Cortex of kidney (tissue), 1 donor: ENCODE results near the gene CATSPER3.

Experiments
- DNase-seq: peaks from one replicate; lab custom pipeline; 2025; lab: John Stamatoyannopoulos, UW

Gene CATSPER3

DNA sequence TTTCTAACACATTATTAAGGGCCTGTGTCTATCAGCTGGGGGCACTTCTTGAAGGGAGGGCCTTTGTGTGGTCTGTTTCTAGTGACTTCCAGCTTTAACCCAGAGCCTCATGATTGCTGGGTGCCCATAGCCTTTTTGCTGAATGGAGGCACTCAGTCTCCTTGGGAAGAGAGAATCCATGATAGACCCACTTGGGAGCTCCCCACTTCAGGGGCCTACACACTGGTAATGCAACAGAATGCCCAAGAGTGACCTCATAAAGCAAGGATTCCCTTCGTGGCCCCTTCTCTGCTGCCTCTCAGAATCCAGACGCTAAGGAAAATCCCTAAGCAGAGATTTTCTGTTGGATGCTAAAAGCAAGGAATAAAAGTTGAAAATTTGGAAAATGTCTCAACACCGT, at the start of gene CATSPER3:
CATSPER3 (plus strand) TSS at position 301 of the 400 bp plus-strand sequence; CDS start at position 386, 85 bp downstream.
- DNase-seq, result no peak

DNA sequence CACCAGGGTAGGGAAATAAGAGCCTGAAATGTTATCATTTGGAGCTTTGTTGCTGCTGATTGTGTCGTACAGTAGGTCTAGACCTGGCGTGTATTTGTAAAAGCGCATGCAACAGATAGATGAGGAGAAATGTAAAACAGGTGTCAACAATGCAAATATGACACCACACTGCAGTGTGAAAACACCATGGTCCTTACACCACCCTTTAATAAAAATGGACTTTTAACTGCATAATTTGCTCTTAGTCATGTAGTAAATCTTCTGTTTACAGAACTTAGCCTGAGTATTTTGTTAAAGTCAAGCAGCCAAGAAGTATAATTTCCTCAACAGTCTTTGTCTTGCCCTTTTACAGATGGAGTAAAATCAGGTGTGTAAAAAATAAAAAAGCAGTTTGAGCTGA, 48.8 kb upstream of the CATSPER3 start:
- DNase-seq, result no peak

DNA sequence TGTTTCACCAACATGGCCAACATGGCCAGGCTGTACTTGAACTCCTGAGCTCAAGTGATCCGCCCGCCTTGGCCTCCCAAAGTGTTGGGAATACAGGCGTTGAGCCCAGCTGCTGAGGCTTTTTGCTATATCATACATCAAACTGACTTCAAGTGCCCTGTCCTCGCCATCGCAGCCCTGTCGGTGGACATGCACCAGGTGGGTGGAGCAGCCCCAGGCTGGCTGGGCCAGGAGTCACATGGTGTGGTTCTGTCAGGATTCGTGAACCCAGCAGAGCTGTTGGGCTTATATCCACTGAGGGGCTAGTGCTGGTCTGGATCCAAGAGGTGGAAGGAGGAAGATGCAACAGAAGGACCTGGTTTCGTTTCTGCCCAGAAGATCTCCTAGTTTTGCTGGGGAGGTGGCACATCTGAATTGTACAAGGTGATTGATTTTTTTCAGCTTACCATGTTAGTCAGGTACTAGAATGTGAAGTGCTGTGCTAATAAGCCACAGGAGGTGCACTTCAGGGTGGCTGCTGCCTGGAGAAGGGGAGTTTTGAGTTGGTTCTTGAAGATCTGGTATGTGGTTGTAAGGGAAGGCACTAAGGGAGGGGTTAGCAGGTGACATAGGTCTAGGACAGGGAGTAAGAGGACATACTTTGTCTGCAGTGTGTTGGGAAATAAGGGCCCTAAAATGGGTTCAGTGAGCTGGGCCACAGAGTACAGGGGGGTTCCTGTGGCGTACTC, 46.7 kb upstream of the CATSPER3 start:
- DNase-seq, result no peak

DNA sequence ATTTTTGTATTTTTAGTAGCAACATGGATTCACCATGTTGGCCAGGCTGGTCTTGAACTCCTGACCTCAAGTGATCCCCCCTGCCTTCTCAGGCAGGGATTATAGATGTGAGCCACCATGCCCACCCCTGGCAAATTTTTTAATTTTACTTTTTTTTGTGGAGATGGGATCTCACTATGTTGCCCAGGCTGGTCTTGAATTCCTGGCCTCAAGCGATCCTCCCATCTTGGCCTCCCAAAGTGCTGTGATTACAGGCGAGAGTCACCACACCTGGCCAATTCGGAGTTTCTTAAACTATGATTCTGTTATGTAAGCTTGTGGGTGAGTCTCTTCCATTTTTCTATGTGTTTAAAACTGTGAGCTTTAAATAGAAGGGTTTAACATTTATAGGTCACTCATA, 35.2 kb upstream of the CATSPER3 start:
- no peak for DNase-seq

DNA sequence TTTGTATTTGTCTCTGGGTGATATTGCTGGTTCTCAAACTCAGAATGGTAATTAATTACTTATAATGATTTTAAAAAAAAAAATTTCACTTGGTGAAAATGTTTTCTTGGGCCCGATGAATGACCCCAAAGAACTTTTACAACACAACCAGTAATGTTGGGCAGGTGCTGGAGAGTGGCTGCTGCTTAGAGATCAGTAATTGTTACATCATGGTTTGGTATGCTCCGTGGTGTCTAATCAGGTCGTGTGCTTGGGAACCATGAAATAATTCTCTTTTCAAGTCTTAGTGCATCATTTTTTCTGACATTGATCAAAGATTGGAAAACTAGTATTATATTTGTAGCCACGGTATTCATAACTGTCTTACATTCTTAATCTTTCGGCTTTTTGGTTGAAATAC, 33.5 kb upstream of the CATSPER3 start:
- no peak for DNase-seq

DNA sequence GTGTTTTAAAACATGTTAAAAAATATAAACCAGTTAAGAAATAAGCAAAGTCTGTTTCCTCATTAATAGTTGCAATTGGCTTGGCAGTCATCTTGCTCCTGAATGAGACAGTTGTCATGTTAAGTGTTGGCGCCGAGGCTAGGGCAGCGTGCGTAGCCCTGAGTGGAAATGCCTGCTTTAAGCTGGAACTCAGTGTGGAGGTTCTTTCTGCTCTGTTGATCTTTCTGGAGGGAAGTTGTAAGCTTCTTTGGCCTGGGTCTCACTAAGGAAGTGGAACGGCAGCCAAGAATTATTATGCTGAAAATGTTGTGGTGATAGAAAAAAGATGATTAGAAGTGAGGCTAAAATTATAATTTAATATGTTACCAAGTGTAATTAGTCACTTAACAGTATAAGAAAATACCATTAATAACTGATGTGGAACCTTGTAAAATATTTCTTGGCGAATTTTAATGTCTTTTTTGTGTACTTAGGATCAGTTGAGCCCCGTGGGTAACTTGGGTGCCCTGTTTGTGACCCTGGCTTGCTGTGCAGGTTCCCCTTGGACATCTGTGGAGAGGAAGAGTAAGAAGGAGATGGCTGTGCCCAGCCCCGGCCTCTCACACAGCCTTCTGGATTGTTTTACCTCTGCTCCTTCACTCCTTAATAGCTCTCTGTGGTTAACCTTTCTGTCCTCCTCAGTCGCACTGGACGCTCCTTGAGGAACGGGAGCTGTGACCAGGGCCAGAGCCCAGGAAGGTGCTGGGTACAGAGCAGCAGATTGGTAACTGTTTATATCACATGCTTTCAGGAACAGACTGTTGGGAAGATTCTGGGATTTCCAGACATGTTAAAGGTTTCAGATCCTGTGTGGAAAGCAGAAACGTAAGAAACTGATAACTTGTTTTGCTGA, 31.8 kb upstream of the CATSPER3 start:
- no peak for DNase-seq

DNA sequence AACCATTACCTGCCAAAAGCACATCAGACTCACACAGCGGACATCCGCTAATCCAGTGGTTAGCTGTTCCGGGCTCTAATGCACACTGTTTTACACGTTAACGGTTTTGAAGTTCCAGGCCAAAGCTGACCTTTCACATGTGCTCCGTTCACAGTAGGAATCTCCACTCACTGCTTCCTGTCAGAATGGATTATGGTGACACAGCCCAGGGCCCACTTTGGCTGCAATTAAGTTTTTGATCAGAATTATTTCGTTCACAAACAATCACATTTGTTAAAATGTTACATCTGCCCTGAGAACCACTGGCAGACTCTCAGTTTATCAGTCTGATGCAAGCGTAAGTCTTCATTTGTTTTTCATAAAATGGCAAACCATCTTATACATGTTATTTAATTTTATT, 30.2 kb upstream of the CATSPER3 start:
- DNase-seq, result no peak

DNA sequence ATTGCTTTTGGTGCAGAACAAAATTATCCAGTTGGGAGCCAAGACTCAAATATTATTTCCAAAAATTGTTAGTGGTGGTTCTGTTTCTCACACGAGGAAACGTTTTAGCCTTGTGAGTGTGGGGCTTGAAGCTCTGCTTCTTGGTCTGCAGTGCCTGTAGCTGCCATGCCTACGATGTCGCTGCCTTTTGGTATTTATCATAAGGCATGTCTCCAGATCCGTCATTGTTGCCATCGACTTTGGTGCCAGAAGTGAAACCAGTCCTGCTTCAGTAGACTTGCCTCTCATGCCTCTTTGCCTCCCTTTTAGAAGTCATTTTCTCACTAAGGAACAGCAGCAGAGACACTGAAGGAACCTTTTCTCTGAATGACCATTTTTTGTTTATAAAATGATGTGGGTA, 29.7 kb upstream of the CATSPER3 start:
- DNase-seq, result no peak

DNA sequence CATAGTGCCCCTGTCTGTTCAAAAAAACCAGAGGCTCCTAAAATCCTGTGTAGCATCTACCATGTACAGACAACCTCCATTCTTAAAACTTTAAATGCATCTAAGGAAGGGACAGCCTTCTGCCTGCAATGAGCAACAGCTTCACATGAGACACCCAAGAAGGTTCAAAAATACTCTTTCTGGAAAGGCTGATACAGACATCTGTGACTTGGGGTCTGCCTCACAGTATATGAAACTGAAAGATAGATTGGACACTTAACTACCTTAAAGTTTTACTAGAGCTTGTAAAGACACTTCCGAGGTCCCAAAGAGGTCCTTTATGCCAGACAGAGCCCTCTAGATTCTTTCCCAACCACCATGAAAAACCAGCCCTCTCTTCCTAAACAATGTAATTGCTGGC, 28.2 kb upstream of the CATSPER3 start:
- DNase-seq, result no peak

DNA sequence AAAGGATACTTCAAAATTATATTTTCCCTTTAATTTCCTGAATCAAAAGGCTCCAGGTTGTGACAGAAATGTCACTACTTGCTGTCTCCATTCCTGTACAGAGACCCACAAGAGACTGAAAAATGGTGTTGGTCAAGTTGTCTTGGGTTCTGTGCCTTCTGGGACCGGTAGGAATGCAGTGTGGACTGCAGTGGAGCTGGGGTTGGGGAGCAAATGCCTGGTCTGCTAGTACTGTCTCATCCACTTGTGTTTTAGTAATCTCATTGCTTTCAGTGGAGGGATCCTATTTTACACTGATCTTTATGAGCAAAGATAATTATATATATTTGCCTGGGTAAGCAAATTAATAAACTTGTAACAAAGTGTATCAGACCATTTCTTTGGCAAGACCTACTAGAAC, 24.2 kb upstream of the CATSPER3 start:
- no peak for DNase-seq

DNA sequence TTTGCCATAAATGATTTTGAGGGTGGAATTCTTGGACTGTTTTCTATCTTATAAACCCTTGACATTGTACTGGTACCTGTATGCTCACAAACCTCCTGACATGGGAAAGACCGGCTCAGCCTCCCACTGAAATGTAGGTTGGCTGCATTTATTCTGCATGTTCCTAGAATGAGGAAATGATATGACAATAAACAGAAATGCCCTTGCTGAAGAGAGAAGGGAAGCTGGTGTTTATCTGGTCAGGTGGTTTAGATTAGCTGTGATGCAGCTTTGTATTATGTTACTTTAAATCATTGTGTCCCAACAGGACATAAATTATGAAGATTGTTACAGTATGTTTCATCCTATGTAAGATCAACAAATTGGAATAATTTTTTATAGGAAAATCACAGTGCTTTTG, 23.1 kb upstream of the CATSPER3 start:
- no peak for DNase-seq

DNA sequence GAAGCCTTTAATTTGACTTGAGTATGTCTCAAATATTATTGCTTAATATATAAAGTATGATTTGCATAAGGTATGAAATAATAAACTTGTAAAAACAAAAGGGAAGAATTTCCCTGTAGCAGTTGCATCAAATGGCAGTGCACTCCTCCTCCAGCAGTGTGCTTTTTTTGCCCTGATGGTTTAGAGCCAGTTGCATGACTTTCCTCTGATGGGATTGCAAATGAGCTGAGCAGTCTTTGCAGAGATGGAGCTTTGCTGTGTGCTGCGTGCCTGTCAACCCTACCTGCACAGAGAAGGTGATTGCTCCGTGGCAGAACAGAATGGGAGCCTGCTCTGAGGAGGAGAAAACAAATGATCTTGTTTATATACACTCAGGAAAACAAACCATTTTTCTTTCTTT, 22.7 kb upstream of the CATSPER3 start:
- DNase-seq, result no peak

DNA sequence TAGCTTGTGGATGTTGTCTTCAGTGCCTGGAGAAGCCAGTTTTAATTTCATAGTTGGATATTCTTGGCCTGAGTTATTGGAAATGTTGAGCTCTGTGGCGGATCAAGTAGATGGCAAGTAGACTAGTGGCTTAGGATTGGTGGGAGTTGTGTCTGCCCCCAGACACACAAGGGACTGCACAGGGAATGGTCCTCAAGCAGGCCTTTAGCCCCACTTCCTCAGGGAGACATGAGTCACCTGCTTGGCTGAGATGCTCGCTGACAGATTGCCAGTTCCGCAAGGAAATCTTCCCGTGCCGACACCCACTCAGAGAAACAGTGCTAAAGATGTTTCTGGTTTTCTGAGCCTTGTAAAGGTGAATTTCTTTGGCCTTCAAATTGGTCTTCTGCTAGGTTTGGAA, 18.8 kb upstream of the CATSPER3 start:
- no peak for DNase-seq

DNA sequence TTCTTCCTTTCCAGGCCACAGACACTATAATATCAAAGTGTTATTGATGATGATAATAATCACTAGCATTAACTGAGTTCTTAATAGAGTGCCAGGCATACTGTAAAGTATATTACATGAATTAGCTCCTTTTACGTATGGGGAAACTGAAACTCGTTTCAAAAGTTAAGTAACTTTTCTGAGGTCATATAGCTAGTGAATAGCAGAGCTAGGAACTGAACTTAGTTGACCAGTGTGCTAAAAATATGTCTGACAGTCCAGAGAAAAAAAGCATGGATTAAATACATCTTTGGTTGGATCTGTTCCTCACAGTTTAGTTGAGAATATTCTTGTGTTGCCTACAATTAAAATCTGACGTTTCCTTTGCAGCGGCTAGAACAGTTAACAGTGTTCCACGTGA, 18.4 kb upstream of the CATSPER3 start:
- DNase-seq, result no peak

DNA sequence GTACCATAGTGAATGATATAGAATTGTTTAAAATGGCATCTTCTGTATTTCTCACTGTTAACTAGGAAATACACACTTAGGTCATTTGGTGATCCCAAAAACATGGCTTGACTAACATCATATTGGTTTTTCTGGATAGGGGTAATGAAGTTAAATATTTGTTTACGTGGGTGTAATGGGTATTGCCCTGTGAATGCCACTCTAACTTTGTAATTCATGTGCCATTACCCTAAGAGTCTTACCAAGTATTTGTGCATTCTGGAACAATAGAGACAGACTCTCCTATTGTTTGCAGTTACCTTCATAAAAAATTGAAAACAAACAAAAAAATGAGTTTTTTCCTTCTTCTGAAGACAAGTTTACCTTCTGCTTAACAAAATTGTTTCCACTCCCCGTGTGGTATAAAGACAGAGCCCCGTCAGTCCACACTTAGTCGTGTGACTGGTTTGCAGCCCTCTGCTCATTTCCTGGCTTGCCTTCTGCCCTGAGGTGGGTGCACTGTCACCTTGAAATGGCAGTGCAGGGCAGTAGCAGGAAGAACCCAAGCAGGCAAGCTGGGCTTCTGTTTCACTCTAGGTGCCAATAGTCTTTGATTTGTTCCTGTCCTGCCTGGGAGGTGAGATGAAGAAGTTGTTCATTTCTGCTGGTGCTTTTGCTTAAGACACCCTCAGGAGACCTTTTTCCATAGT, 9.6 kb upstream of the CATSPER3 start:
- DNase-seq, result no peak

DNA sequence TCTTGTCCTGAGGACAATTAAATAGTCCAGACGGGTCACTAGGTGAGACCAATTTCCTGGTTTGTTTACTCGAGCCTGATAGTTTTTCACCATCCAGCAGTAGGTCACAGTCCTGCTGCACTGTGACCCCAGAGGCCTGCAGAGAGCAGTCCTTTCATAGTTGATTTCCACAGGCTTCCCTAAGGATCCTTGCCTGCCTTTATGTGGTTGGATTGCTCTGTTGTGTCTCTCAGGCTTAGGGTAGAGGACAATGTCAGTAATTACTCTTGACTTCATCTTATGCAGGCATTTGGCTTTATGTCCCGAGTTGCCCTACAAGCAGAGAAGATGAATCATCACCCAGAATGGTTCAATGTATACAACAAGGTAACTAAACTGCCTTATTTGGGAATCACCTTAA, 9.0 kb upstream of the CATSPER3 start:
- no peak for DNase-seq

DNA sequence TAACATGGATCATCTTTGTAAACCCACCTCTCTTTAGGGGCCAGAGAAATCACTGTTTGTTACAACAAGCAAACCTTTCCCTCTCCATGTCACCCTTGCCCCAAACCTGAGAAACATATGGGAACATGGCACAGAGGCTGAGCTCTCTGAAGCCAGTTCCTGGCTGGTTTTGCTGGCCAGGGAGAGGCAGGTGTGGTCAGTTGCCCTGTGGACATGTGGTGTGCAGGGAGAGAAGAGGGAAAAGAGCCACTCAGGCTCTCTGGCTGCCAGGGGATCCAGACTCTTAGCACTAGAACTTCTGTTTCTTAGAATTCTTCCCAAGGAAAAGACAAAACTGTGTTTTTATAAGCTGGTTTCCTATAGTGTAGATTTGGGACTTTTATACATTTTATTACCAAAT, 4.6 kb upstream of the CATSPER3 start:
- no peak for DNase-seq

DNA sequence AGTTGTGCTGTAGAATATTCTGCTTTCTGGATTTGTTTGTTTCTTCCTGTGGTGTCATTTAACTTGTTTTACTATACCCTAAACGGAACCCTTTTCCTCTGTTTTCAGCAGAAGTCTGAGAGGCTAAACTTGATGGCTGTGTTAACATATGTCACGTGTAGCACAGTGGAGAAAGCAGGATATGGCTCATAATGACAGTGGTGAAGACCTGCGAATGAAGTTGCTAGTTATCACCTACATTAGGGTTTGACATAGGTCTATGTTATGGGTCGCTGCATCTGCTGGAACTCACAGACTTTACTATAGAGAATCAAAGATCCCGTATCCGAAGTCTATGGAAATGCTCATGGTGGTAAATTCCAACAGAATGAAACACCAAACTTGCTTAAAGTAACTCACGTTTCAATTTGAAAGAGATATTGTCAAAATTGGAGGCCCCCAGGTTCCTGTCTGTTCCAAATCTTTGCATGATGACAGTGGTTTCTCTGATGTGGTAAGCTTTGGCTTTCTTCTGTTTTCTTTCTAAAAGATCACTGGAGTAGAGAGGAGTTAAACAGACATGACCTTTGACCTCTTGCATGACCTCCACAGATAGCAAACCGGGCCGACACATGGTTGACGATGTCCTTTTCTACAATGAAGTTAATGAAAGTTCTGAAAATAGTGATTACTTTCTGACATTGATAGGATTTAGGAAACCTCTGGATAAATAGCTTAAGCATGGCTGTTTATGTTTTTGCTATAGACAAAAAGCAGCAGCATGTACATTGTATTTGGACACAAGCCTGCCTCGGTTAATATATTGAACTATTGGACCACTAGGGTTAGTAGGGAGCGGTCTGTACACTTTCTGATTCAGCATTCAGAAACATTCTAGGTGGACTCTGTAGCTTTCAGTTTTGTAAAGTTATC, 3.1 kb upstream of the CATSPER3 start:
- no peak for DNase-seq

DNA sequence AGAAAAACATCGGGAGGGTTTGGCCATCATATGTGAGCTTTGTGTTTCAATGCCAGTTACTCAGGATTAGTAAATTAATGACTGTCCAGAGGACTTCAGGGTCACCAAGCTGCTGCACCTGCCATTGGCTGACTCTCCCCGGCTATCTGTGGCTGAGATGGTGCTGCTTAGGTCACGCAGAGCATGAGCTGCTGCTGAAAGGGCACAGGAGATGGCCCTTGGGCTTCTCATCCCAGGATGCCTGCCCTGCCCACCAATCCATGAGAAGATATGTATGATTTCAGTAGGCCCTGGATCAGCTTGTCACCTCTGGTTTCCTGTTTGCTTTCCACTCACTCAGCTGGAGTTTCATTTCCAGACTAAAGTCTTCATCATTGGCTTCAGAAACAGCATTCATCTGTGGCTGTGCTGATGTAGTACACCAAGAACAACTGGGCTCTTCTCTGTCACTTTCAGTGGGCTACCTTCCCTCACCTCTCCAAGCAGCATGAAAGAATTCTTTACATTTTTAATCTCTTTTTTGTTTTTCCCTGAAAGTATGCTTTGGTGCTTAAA, 2.4 kb upstream of the CATSPER3 start:
- DNase-seq, result no peak

DNA sequence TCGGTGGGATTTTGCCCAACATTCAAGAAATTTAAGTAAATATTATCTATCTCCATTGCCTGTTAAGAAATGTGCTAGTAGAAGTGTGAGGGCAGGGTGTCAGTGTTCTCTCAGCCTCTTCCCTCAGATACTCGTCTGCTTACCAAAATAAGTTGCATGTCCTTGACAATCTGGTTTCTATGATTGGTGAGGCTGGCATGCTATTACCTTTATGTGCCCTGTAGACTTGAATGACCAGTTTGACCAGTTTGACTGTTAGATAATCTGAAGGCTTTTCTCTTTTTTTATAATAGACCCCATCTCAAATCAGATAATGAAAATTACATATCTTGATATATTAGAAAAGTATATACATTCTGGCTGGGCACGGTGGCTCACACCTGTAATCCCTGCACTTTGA, 348 bp downstream of the CATSPER3 start:
- DNase-seq, result no peak

DNA sequence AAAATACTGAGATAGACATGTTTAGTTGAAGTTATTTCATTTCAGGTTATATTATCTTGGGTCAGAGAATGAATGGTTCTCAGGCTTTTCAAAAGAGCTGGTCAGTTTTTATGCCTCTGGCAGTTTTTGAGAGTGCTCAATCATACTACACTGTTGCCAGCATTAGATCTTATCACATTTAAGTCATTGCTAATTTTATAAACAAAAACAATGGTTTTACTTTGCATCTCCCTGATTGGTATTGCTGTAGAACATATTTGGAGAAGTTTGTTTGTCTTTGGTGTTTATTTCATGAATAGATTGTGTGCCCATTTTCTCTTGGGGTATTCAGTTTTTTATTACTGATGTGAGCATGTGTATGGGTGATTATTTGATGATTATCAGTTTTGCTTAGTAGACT, 1.5 kb downstream of the CATSPER3 start:
- no peak for DNase-seq
